Measurements from ENCODE around the gene ACTRT2.

ACTRT2 gene

GRCh38 chr1:3018576-3018975 is 2.7 kb upstream of the ACTRT2 start:
- no peak for DNase-seq

GRCh38 chr1:3019007-3019515 is 2.2 kb upstream of the ACTRT2 start:
- no peak for DNase-seq

- no peak for DNase-seq
These were observed 1.7 kb upstream of the ACTRT2 start for GRCh38 chr1:3019516-3020051.

- no peak for DNase-seq
These were observed 881 bp upstream of the ACTRT2 start for GRCh38 chr1:3020263-3020909.

GRCh38 chr1:3021801-3022401 is 634 bp downstream of the ACTRT2 start:
- no peak for DNase-seq

- DNase-seq = no peak
These were observed 1.3 kb downstream of the ACTRT2 start for GRCh38 chr1:3022511-3022973.

GRCh38 chr1:3022976-3023375 is 1.7 kb downstream of the ACTRT2 start:
- DNase-seq = no peak

GRCh38 chr1:3024019-3024418 is 2.8 kb downstream of the ACTRT2 start:
- no peak for DNase-seq

- DNase-seq = no peak
These were observed 3.3 kb downstream of the ACTRT2 start for GRCh38 chr1:3024588-3024987.

- DNase-seq = no peak
These were observed 4.9 kb downstream of the ACTRT2 start for GRCh38 chr1:3026124-3026523.

GRCh38 chr1:3026581-3027391 is 5.5 kb downstream of the ACTRT2 start:
- DNase-seq = no peak

- no peak for DNase-seq
These were observed 6.5 kb downstream of the ACTRT2 start for GRCh38 chr1:3027611-3028371.

GRCh38 chr1:3028531-3029282 is 7.4 kb downstream of the ACTRT2 start:
- no peak for DNase-seq

- DNase-seq = no peak
These were observed 8.3 kb downstream of the ACTRT2 start for GRCh38 chr1:3029481-3029961.

GRCh38 chr1:3029991-3030662 is 8.9 kb downstream of the ACTRT2 start:
- no peak for DNase-seq

GRCh38 chr1:3030663-3031381 is 9.6 kb downstream of the ACTRT2 start:
- no peak for DNase-seq

- no peak for DNase-seq
These were observed 10.3 kb downstream of the ACTRT2 start for GRCh38 chr1:3031401-3032221.

- no peak for DNase-seq
These were observed 11.2 kb downstream of the ACTRT2 start for GRCh38 chr1:3032371-3033039.
